Activated CD4-positive, alpha-beta T cell treated with anti-CD3 and anti-CD28 coated beads, Interleukin-2, amount 10 ng/mL, durations not matched to agents 24 days and 14 days (primary cell): ENCODE data around the gene SHROOM4. TPM values are rescaled to one million over a fixed set of nuclear protein-coding genes. Genes with fewer than 3 reads are reported as not detected.

ENCODE experiments used
- DNase-seq: peaks from one replicate; pipeline ENCODE4 v3.0.0; 2022
- H3K27ac Mint-ChIP-seq: one replicate; pipeline ENCODE4 v1.8.0; 2022; ENCODE audit warnings: mild to moderate bottlenecking, mixed read lengths
- H3K27me3 Mint-ChIP-seq: one replicate; pipeline ENCODE4 v1.8.0; 2022; ENCODE audit warnings: mixed read lengths
- H3K36me3 Mint-ChIP-seq: one replicate; pipeline ENCODE4 v1.8.0; 2022; ENCODE audit warnings: low read depth, mild to moderate bottlenecking, mixed read lengths
- H3K4me1 Mint-ChIP-seq: one replicate; pipeline ENCODE4 v1.8.0; 2021; ENCODE audit warnings: mixed read lengths
- H3K4me3 Mint-ChIP-seq: one replicate; pipeline ENCODE4 v1.8.0; 2022; ENCODE audit warnings: mild to moderate bottlenecking, moderate library complexity, mixed read lengths
- H3K9me3 Mint-ChIP-seq: one replicate; pipeline ENCODE4 v1.8.0; 2021; ENCODE audit warnings: mixed read lengths
- intact Hi-C: fragments of 100-400 bp; cut with micrococcal nuclease; formaldehyde crosslinking; loops from one replicate; pipeline ENCODE4 v1.15.1; 2023
- total RNA-seq: library from RNA; stranded (reverse); gene quantifications from 2 replicates; pipeline ENCODE4 v1.2.3, GENCODE V29; 2022

SHROOM4 gene, protein sequence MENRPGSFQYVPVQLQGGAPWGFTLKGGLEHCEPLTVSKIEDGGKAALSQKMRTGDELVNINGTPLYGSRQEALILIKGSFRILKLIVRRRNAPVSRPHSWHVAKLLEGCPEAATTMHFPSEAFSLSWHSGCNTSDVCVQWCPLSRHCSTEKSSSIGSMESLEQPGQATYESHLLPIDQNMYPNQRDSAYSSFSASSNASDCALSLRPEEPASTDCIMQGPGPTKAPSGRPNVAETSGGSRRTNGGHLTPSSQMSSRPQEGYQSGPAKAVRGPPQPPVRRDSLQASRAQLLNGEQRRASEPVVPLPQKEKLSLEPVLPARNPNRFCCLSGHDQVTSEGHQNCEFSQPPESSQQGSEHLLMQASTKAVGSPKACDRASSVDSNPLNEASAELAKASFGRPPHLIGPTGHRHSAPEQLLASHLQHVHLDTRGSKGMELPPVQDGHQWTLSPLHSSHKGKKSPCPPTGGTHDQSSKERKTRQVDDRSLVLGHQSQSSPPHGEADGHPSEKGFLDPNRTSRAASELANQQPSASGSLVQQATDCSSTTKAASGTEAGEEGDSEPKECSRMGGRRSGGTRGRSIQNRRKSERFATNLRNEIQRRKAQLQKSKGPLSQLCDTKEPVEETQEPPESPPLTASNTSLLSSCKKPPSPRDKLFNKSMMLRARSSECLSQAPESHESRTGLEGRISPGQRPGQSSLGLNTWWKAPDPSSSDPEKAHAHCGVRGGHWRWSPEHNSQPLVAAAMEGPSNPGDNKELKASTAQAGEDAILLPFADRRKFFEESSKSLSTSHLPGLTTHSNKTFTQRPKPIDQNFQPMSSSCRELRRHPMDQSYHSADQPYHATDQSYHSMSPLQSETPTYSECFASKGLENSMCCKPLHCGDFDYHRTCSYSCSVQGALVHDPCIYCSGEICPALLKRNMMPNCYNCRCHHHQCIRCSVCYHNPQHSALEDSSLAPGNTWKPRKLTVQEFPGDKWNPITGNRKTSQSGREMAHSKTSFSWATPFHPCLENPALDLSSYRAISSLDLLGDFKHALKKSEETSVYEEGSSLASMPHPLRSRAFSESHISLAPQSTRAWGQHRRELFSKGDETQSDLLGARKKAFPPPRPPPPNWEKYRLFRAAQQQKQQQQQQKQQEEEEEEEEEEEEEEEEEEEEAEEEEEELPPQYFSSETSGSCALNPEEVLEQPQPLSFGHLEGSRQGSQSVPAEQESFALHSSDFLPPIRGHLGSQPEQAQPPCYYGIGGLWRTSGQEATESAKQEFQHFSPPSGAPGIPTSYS (N-terminal part only)
- total RNA-seq = not detected in 2 replicates

GRCh38 chrX:50813843-50814661 lies at the start of gene SHROOM4:
Gene SHROOM4 (minus strand): TSS chrX:50814194. CDS start chrX:50814018, 176 bp downstream.
- Mint-ChIP-seq H3K36me3 (no peaks in the 10 kb centered on the region), H3K4me3 (peak within 1 kb of the TSS; percentile 39), H3K27ac (no peak within 1 kb of the TSS), H3K4me1 (peaks cover 2% of the 10 kb centered on the region), H3K27me3 (peaks cover 29% of the 10 kb centered on the region), H3K9me3 (no peaks in the 10 kb centered on the region)
- intact Hi-C loops = no loop called here
- no peak for DNase-seq

- DNase-seq = no peak
- H3K9me3 Mint-ChIP-seq = no peaks in the 10 kb centered on the region
- H3K4me3 Mint-ChIP-seq = no peak overlapping the region
- intact Hi-C loops = no loop called here
- H3K27me3 Mint-ChIP-seq = no peaks in the 10 kb centered on the region
- H3K27ac Mint-ChIP-seq = no peak overlapping the region
- H3K4me1 Mint-ChIP-seq = no peaks in the 10 kb centered on the region
- H3K36me3 Mint-ChIP-seq = no peaks in the 10 kb centered on the region
Measured at GRCh38 chrX:50863471-50863870, 49.5 kb upstream of the SHROOM4 start.

GRCh38 chrX:50860518-50860917 lies 46.5 kb upstream of the SHROOM4 start:
- intact Hi-C loops = no loop called here
- Mint-ChIP-seq H3K4me1 (no peaks in the 10 kb centered on the region), H3K4me3 (no peak overlapping the region), H3K27ac (no peak overlapping the region), H3K27me3 (peaks cover 2% of the 10 kb centered on the region), H3K36me3 (no peaks in the 10 kb centered on the region), H3K9me3 (no peaks in the 10 kb centered on the region)
- DNase-seq = no peak

- Mint-ChIP-seq H3K4me3 (no peak overlapping the region), H3K9me3 (no peaks in the 10 kb centered on the region), H3K36me3 (no peaks in the 10 kb centered on the region), H3K27me3 (peaks cover 2% of the 10 kb centered on the region), H3K27ac (no peak overlapping the region), H3K4me1 (no peaks in the 10 kb centered on the region)
- intact Hi-C loops = no loop called here
- DNase-seq = no peak
Measured at GRCh38 chrX:50858548-50858947, 44.6 kb upstream of the SHROOM4 start.

DNA sequence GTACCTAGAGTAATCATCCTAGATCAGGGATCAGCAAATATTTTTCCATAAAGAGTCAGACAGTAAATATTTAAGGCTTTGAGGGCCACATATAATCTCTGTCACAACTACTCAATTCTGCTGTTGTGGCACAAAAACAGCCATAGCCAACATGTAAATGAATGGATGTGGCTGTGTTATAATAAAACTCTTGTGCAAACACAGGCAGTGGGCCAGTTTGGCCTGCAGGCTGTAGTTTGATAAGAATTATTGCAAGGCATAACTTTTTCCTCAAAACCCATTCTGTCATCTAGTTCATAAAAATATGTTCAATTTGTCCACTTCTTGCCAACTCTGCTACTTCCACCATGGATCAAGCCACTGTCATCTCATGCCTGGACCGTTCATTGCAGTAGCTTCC lies 39.4 kb upstream of the SHROOM4 start:
- no peaks in the 10 kb centered on the region for H3K9me3 Mint-ChIP-seq
- H3K4me3 Mint-ChIP-seq = no peak overlapping the region
- peaks cover 2% of the 10 kb centered on the region for H3K27me3 Mint-ChIP-seq
- no peak overlapping the region for H3K27ac Mint-ChIP-seq
- H3K36me3 Mint-ChIP-seq = no peaks in the 10 kb centered on the region
- DNase-seq = no peak
- intact Hi-C loops = no loop called here
- no peaks in the 10 kb centered on the region for H3K4me1 Mint-ChIP-seq

DNA sequence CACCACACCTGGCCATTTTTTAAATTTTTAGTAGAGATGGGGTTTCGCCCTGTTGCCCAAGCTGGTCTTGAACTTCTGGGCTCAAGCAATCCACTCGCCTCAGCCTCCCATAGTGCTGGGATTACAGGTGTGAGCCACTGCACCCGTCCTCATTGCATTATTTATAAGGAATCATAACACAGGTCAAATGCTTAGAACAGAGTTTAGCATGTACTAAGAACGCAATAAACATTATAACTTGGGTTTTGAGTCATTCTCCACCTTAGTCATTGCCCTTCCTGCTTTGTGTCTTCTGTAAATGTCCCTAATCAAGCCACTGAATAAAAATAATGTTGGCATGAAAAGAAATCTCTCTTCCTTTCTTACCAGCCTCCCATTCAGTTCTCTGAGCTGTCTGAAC lies 38.5 kb upstream of the SHROOM4 start:
- no peak overlapping the region for H3K27ac Mint-ChIP-seq
- no peaks in the 10 kb centered on the region for H3K36me3 Mint-ChIP-seq
- no peaks in the 10 kb centered on the region for H3K9me3 Mint-ChIP-seq
- no peak for DNase-seq
- no peaks in the 10 kb centered on the region for H3K4me1 Mint-ChIP-seq
- H3K4me3 Mint-ChIP-seq = no peak overlapping the region
- no peaks in the 10 kb centered on the region for H3K27me3 Mint-ChIP-seq
- intact Hi-C loops = no loop called here

GRCh38 chrX:50842221-50842620 lies 28.2 kb upstream of the SHROOM4 start:
- H3K4me3 Mint-ChIP-seq = no peak overlapping the region
- peaks cover 1% of the 10 kb centered on the region for H3K27me3 Mint-ChIP-seq
- H3K4me1 Mint-ChIP-seq = no peaks in the 10 kb centered on the region
- H3K27ac Mint-ChIP-seq = no peak overlapping the region
- no peak for DNase-seq
- intact Hi-C loops = no loop called here
- no peaks in the 10 kb centered on the region for H3K9me3 Mint-ChIP-seq
- no peaks in the 10 kb centered on the region for H3K36me3 Mint-ChIP-seq

GRCh38 chrX:50839730-50840129 lies 25.7 kb upstream of the SHROOM4 start:
- no peak overlapping the region for H3K27ac Mint-ChIP-seq
- peaks cover 1% of the 10 kb centered on the region for H3K27me3 Mint-ChIP-seq
- no peak for DNase-seq
- intact Hi-C loops = no loop called here
- no peaks in the 10 kb centered on the region for H3K9me3 Mint-ChIP-seq
- no peak overlapping the region for H3K4me3 Mint-ChIP-seq
- H3K4me1 Mint-ChIP-seq = no peaks in the 10 kb centered on the region
- H3K36me3 Mint-ChIP-seq = no peaks in the 10 kb centered on the region

DNA sequence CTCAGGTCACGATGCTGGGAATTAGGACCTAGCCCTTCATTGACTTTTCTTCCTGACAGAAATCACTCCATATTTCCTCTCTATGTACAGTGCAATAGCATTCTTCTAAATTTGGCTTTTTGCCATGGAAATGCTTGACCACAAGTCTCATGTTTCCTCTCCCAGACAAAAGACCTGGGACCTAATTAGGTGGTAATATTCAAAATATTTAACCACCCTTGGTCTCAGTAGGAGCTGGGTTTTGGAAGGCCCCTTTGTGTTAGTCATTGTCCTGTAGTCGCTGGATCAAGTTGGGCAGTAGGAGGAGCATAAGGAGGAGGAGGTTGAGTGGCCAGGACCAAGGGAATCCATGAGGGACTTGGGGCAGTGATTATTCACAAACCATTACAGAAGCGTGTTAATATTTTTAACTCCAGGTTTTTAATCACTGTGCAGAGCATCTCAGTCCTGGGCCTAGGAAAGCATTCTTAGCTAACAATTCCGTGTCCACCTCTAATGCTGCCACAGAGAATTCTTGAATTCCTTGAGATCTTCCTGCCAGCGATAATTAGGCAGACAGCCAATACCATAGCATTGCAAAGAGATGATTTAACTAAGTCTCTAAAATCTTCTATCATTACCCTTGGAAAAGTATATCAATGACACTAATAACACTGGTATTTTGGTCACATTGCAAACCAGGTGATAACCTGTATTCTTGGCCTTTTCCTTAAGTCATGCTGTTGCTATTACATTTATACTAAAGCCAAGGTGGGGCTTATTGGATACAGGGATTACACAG lies 25.0 kb upstream of the SHROOM4 start:
- peaks cover 1% of the 10 kb centered on the region for H3K27me3 Mint-ChIP-seq
- H3K4me1 Mint-ChIP-seq = no peaks in the 10 kb centered on the region
- no peak overlapping the region for H3K27ac Mint-ChIP-seq
- H3K4me3 Mint-ChIP-seq = no peak overlapping the region
- no peak for DNase-seq
- H3K36me3 Mint-ChIP-seq = no peaks in the 10 kb centered on the region
- no peaks in the 10 kb centered on the region for H3K9me3 Mint-ChIP-seq
- intact Hi-C loops = no loop called here

DNA sequence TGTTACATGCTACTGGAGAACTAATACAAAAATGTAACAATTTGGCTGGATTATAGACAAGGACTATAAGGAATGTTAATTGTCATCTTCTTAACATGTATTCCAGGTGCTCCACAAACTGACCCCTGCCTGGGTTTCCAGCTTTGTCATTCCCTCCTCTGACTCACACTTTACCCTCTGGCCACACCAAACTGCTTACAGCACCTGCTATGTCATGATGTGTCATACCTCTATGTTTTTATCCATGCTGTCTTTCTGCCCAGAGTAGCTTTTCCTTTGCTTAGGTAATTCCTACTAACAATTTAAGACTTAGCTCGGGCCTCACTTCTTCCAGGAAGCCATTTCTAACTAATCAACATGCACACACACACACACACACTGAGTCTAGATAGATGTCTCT lies 14.0 kb upstream of the SHROOM4 start:
- H3K9me3 Mint-ChIP-seq = no peaks in the 10 kb centered on the region
- no peaks in the 10 kb centered on the region for H3K36me3 Mint-ChIP-seq
- peaks cover 2% of the 10 kb centered on the region for H3K27me3 Mint-ChIP-seq
- intact Hi-C loops = no loop called here
- no peaks in the 10 kb centered on the region for H3K4me1 Mint-ChIP-seq
- no peak for DNase-seq
- H3K4me3 Mint-ChIP-seq = no peak overlapping the region
- no peak overlapping the region for H3K27ac Mint-ChIP-seq

- H3K27me3 Mint-ChIP-seq = peaks cover 2% of the 10 kb centered on the region
- H3K4me3 Mint-ChIP-seq = no peak overlapping the region
- H3K9me3 Mint-ChIP-seq = no peaks in the 10 kb centered on the region
- DNase-seq = no peak
- intact Hi-C loops = no loop called here
- no peak overlapping the region for H3K27ac Mint-ChIP-seq
- H3K4me1 Mint-ChIP-seq = no peaks in the 10 kb centered on the region
- no peaks in the 10 kb centered on the region for H3K36me3 Mint-ChIP-seq
Measured at GRCh38 chrX:50825825-50826224, 11.8 kb upstream of the SHROOM4 start.

- H3K4me1 Mint-ChIP-seq = peaks cover 2% of the 10 kb centered on the region
- H3K9me3 Mint-ChIP-seq = no peaks in the 10 kb centered on the region
- H3K4me3 Mint-ChIP-seq = no peak overlapping the region
- peaks cover 11% of the 10 kb centered on the region for H3K27me3 Mint-ChIP-seq
- no peaks in the 10 kb centered on the region for H3K36me3 Mint-ChIP-seq
- DNase-seq = no peak
- intact Hi-C loops = no loop called here
- no peak overlapping the region for H3K27ac Mint-ChIP-seq
Measured at GRCh38 chrX:50818986-50819385, 5.0 kb upstream of the SHROOM4 start.
